NCI-H1436 (cell line): ENCODE data around the gene BCAS3.
"Not testable (repeated sequence)": the region's sequence is repeated elsewhere in the genome, so short reads cannot be mapped to it uniquely, and the experiment has no call there.

ENCODE experiments used
- DNase-seq: peaks from one replicate; lab custom pipeline; 2025; lab: John Stamatoyannopoulos, UW

The BCAS3 gene

DNA sequence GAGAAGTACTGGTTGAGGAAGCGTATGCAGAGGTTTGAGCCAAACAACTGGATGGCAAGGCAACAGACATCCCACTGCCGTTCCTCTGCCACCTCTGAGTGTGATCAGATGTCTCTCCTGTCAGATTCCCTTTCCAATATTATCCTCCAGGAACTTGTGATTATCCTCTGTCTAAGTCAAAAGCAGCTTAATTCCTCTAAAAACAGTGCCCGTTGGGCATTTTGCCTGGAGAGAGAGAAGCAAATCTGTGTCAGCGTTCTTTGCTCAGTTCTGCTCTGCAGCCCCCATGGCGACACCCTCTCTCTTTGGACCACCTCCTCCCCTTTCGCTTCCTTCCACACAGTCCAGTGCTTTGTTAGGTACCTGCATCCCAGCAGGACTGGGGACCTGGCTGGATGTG is 665.9 kb downstream of the BCAS3 start:
- no peak for DNase-seq

- DNase-seq = no peak
These were observed 667.4 kb downstream of the BCAS3 start for GRCh38 chr17:61345061-61345460.

GRCh38 chr17:61345825-61346666 is 668.4 kb downstream of the BCAS3 start:
- no peak for DNase-seq

GRCh38 chr17:61349350-61349749 is 671.7 kb downstream of the BCAS3 start:
- no peak for DNase-seq

DNA sequence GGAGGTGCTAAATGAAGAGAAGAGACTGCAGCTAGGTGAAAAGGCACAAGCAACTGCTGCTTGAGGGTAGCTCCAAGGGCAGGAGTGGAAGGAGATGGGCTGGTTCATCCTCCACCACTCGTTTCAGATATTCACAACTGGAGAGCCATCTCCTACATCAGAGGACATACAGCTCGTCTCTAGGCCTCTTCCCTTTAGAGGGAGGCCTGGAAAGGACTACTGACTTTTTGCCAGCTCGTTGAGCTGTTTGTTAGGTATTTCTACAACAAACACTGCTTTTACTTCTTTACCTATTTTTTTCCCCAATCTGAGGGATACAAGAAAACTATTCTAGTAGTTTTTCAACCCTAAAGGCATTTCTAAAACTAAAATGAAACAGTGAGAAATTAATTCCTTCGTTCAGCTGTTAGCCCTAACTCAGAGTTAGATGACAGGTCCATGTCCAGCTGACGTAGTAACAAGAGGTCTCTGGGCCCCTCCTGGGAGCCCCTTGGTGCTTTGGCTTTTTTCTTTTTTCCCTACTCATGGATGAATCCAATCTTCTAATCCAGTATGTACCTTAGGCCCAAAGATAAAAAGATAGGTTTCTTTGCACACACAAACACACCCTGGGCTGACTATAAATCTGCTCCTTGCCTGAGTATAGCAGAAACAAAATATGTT is 674.2 kb downstream of the BCAS3 start:
- no peak for DNase-seq

GRCh38 chr17:61352408-61352770 is 674.7 kb downstream of the BCAS3 start:
- no peak for DNase-seq

DNA sequence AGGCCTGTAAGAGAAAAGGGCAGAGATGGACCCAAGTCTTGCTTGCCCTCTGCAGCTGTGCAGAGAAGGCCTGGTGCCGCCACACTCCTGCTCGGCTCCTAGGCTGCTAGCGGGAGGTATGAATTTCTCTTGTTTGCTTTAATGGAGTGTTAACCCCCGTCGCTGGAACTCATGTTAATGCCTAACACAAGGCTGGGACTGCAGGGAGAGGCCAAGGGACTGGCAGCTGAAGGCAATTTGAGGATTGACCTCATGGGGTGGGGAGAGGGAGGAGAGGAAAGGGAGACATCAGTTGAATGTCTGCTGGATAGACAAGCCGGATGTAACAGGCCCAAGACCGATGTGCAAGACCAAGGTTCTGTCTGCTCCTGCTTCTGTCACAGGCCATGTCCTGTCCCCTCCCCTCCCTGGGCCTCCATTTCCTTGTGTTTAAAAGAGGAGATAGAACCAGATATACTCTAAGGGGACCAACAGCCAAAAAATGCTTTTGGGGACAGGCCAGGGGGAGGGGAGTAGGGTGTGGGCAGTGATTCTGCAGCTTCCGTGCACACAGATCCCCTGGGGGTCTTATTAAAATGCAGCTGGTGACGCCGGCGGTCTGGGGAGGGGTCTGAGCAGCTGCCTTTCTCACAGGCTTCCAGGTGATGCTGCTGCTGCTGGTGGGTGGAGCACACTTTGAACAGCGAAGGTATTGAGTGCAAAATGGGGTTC is 675.3 kb downstream of the BCAS3 start:
- DNase-seq = peak; percentile 34

DNA sequence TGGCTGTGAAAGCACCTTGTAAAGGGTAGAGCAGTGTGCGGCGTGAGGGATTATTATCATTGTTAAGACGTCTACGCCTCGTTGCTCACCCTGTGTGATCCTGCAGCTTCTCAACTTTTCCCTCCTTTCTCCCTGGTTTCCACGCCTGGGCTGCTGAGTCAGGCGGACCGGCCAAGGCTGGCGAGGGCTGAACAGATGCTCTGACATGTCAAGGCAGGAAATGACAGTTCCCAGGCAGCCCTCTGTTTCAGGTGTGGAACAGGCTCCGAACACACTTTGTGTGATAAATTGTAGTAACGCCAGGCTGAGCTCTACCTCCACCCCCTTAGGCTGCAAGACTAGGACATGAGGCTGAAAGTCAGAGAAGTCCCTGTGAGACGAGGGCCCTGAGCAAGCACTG is 676.0 kb downstream of the BCAS3 start:
- no peak for DNase-seq

GRCh38 chr17:61354895-61355874 is 677.5 kb downstream of the BCAS3 start:
- no peak for DNase-seq

DNA sequence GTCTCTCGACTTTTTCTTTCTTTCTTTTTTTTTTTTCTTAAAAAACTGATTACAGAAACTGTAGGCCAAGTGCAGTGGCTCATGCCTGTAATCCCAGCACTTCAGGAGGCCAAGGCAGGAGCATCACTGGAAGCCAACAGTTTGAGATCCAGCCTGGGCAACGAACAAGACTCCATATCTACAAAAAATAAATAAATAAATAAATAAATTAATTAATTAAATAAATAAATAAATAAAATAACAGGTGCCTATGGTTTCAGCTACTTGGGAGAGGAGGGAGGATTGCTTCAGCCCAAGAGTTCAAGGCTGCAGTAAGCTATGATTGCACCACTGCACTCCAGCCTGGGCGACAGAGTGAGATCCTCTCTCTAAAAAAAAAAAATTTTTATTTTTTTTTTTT is 679.4 kb downstream of the BCAS3 start:
- not testable (repeated sequence) for DNase-seq

DNA sequence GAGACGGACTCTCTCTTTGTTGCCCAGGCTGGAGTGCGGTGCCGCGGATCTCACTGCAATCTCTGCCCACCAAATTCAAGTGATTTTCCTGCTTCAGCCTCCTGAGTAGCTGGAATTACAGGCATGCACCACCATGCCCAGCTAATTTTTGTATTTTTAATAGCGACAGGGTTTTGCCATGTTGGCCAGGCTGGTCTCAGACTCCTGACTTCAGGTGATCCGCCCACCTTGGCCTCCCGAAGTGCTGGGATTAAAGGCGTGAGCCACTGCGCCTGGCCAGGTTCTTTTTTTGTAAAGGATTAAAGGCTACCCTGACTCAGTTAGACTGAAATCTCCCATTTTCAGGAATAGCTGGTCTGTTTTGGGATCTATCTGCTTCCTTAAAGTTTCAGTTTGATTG is 681.9 kb downstream of the BCAS3 start:
- not testable (repeated sequence) for DNase-seq

GRCh38 chr17:61360318-61360943 is 682.8 kb downstream of the BCAS3 start:
- DNase-seq = no peak

- no peak for DNase-seq
These were observed 683.4 kb downstream of the BCAS3 start for GRCh38 chr17:61361084-61361483.

GRCh38 chr17:61362396-61362795 is 684.7 kb downstream of the BCAS3 start:
- no peak for DNase-seq

GRCh38 chr17:61362852-61363600 is 685.4 kb downstream of the BCAS3 start:
- DNase-seq = no peak

DNA sequence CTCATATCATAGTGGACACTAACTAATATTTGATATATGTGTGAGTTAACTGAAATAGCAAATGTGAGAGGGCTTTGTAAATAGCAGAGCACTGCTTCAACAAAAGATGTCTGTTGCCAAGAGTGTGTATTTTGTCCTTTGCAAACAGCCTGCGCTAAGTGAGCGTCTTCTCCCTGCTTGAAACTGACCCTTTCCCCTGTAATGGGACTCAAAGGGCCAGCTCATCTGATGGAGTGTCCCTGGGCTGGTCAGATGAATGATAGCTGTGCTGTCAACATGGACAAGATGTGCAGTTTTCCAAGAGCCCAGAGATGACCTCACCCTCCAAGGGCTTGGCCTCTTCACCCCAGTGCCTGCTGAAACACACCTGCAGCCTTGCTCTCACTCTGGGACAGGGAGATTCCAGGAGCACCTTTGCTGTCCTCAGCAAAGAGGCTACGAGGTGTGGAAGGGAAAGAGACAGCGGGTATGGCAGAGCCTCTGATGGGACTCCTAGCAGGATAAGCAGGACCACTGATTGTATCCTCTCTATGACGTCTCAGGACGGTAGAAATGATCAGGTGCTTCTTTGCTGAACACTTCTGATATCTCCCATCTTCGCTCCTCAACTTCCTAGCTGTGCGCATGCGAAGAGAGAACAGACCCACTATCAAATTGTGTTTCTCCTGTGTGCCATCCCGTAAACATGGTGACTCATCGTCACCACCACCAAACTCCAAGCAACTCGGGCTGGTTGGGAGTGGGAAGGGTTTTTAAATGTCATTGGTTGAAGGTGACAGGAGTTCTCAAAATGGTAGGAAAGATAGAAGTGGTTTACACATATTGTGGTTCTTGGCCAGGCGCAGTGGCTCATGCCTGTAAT is 686.2 kb downstream of the BCAS3 start:
- no peak for DNase-seq

- no peak for DNase-seq
These were observed 686.8 kb downstream of the BCAS3 start for GRCh38 chr17:61364463-61364846.

- DNase-seq = peak; percentile 15
These were observed 688.5 kb downstream of the BCAS3 start for GRCh38 chr17:61366076-61366714.
